RKO (cell line): Measurements from ENCODE around the gene KCNIP3.

Experiments used
- DNase-seq: peaks from one replicate; pipeline ENCODE4 v3.0.0-alpha.2; 2016; ENCODE audit warnings: low spot score

Gene KCNIP3

GRCh38 chr2:95297639-95298395 is 670 bp downstream of the KCNIP3 start:
- DNase-seq = no peak

GRCh38 chr2:95298486-95299111 is 1.5 kb downstream of the KCNIP3 start:
- DNase-seq = no peak

DNA sequence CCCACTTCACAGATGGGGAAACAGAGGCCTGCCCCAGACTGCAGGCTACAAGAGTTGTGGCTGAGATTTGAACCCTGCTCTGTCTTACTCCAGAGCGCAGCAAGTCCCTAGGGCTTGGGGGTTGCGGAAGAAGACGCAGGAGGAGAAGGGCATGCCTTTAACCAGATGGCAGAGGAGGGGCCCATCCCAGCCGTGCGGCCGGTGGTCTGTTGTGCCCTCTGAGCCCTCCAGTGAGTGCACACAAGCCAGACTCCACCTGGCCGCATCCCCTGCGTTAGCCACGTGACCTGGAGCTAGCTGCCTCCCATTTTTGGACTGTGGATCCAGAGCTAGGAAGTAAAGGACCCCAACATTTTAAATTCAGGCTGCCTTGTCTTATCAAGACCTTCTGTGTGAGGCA is 2.8 kb downstream of the KCNIP3 start:
- DNase-seq = no peak

- no peak for DNase-seq
Observed at GRCh38 chr2:95300450-95300849, 3.3 kb downstream of the KCNIP3 start.

DNA sequence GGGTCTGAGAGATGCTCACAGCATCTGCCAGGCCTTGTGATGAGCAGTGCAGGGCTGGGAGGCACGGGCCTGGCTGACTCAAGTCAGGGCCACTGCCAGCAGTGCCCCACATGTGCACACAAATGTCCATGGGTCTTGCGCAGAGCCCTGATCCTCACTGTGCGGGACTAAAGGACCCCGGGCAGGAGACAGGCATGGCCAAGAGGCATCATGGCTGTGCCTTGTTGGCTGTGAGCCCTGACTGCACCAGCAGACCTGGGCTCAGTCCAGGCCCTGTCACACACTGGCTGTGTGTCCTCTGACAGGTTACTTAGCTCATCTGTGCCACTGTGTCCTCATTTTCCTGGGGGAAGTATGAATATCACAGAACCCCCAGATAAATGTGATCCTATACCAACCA is 4.0 kb downstream of the KCNIP3 start:
- no peak for DNase-seq

GRCh38 chr2:95301876-95302641 is 4.9 kb downstream of the KCNIP3 start:
- DNase-seq = no peak

DNA sequence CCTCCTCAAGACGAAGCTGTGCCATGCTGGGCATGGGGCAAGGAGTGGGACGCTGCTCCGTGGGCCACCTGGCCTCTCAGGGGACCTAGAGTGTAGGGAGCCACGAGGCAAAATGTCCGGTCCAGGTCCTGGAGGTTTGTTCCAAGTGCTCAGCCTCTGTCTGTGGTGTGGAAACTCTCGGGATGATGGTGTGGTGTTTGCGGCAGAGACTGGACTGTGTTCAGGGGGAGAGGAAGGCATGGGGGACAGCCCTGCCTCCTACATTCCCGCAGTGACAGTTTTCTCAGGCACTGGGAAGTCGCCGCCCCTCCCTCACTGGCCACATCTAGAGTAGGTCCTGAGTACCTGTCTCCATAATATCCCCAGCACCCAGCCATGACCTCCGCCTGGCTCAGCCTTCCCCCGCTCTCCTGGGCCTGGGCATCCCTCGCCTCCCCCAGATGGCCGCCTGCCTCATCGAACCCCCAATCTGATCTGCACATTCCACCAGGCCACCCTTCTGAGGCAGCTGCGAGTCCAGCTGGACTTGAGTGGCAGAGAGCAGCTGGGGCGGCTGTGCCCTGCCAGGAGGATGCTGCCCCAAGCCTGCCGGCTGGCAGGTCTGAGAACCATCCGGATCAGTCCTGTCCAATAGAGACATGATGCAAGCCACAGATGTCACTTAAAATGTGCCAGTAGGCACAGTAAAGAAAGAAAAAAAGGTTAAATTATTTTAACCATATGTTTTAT is 6.2 kb downstream of the KCNIP3 start:
- no peak for DNase-seq

- no peak for DNase-seq
Observed at GRCh38 chr2:95305380-95306061, 8.4 kb downstream of the KCNIP3 start.

DNA sequence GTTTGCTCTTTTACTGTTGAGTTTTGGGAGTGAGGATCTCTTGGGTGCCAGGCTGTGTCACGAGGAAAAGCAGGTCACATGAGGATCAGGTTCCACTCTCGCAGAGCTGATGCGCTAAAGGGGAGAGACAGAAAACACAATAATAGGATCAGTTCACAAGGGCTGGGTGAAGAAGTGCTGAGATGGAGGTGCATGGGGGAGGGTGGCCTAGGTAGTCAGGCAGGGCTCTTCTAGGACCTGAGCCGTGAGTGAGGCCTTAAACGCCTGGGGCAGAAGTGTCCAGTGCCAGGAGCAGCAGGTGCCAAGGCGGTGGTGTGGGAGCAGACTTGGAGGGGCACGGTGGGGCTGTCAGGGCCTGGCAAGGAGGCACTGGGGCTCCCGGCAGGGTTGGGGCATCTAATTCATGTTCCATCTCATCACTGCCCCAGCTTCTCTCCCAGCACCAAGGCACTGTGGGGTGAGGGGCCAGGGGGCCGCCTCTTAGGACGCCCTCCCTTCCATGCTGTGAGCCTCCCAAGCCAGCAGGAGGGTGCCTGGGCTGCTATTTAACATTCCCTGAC is 9.3 kb downstream of the KCNIP3 start:
- no peak for DNase-seq

DNA sequence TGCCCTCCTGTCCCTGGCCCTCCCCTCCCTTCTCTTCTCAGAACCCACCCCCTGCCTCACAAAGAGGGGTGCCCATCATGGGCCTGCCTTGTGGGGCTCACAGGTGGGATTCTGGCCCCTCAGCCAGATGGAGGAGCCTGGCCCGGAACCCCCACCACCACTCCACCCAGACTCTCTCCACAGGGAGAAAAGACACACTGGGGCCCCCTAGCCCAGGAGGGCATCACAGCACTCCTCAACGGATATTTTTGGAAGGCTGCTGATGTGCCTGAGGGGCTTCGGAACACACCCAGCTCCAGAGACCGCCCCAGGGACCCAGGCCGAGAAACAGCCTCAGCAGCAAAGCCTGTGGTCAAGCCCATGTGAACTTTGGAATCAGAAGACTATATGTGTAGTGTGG is 9.9 kb downstream of the KCNIP3 start:
- DNase-seq = no peak

GRCh38 chr2:95307878-95308277 is 10.7 kb downstream of the KCNIP3 start:
- DNase-seq = no peak

GRCh38 chr2:95308426-95308990 is 11.4 kb downstream of the KCNIP3 start:
- no peak for DNase-seq

GRCh38 chr2:95309599-95309998 is 12.5 kb downstream of the KCNIP3 start:
- no peak for DNase-seq

DNA sequence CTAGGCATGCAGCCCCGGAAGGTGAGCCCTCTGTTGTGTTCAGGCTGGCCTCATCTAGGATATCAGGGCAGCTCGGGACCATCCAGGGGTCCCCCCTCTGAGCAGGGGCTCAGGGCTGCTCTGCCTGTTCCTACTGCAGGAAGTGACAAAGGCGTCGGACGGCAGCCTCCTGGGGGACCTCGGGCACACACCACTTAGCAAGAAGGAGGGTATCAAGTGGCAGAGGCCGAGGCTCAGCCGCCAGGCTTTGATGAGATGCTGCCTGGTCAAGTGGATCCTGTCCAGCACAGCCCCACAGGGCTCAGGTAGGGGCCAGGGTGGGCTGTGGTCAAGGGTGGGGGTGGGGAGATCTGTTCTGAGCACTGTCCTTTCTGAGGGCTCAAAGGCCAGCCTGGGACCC is 13.1 kb downstream of the KCNIP3 start:
- DNase-seq = no peak

- DNase-seq = no peak
Observed at GRCh38 chr2:95310651-95311050, 13.5 kb downstream of the KCNIP3 start.

GRCh38 chr2:95311815-95312542 is 14.8 kb downstream of the KCNIP3 start:
- no peak for DNase-seq

DNA sequence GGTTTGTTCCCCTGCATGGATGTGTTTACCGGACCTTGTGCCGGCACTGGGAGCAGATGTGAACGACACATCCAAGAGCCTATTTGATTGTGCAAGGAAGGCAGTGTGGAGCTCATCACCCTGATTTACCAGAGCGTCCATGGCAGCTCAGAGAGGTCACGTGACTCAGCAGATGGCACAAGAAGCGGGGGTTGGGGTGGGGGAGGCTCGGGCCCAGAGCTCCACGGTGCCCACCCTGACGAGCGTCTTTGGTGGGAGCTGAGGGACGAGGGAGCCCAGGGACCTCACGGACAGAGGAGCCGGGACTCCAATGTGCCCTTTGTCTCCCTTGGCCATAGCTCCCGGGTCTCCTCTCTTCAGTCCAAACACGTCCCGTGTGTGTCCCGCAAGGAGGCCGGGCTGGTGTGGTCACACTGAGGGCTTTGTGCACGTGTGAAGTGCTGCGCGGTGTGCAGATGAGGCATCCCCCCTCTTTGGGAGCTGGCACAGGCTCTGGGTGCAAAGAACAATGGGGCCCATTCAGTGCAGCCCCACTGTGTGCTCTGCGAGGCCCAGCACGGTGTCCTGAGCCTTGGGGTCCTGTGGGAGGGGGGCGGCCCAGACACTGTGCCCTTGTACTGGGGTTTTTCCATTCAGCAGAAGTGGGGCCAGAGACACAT is 15.5 kb downstream of the KCNIP3 start:
- no peak for DNase-seq

- no peak for DNase-seq
Observed at GRCh38 chr2:95313296-95314131, 16.4 kb downstream of the KCNIP3 start.

DNA sequence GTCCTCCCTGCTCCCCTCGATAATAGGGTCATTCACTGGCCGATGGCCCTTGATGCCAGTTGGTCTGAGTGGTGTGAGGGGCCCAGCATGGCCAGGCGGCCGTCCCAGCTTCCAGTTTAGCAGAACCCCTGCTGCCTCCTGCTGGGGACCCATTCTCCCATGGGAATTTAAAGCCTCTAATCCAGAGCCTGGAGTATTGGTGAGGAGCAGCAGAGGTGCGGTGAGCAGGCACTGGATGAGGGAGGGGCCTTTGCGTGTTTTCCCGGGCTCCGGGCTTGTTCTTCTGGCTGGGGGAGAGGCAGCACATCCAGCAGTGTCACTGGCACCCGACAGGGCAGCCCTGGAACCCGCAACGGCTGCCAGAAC is 17.4 kb downstream of the KCNIP3 start:
- DNase-seq = no peak
